Measurements from ENCODE around the gene RNF212B. TPM values are rescaled to one million over a fixed set of nuclear protein-coding genes. Genes with fewer than 3 reads are reported as not detected.
A peak's percentile ranks its signal among the peaks of the same experiment; 100 is the strongest.

The RNF212B gene
- total RNA-seq, 1 experiment from 2014 or later = not detected

DNA sequence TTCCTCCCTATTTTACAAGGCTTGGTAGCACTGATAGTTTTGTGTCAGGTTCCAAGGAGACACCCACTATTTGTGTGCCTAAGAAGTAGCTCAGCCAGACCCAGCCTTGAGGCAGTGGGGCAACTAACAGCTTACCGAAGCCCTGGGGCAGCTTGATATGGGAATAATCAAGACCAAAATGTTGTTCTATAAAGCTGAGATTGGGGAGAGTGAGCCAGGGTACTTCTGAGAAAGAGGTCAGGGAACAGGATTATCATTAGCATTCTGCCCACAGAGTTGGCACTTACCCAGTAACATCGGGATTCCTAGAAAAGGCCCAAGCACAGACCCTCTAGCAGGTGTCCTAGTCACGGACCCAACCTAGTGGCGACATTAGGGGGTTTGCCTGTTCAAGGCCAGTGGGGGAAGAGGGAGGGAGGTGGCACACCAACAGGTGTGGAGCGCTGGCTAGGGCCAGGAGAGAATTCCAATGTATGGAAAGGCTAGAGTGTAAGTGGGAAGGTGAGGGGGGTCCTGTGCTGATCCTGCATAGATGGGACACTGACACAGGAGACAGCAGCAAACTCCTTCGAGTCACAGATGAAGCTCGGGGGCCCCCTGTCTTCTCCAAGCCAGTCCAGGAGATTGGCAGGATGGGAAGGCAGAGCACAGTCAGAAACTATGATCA is 60.0 kb downstream of the RNF212B start:
- ChIA-PET POLR2A (ENCODE audit: unreplicated experiment) (no interaction called here), CTCF (interaction anchor here (0.8 kb wide), 1 partner anchor 28 kb away, joined by 3 read pairs; no protein-coding TSS in a partner anchor)
- Histone ChIP-seq H3K4me1 (replicated peaks; ENCODE audit: insufficient read depth) (peaks cover 8% of the 10 kb centered on the region), H3K4me3 (no peak overlapping the region), H3K27ac (no peak overlapping the region), H3K9me2 (ENCODE audit: insufficient read depth) (no peaks in the 10 kb centered on the region), H3K9me3 (ENCODE audit: insufficient read depth, low read depth) (no peaks in the 10 kb centered on the region), H3K79me2 (ENCODE audit: low read depth) (0 out of 2 replicates have a peak, but pooled peaks cover 8% of the 10 kb centered on the region), H4K20me1 (ENCODE audit: insufficient read depth) (no peaks in the 10 kb centered on the region), H3F3A (ENCODE audit: insufficient read depth, low read depth) (peaks cover 6% of the 10 kb centered on the region; the same call in 1 of the 2 replicates), H3K27me3 (ENCODE audit: insufficient read depth, low read depth) (no peaks in the 10 kb centered on the region), H3K36me3 (ENCODE audit: low read depth) (no peaks in the 10 kb centered on the region), H2AFZ (no peak overlapping the region), H3K4me2 (no peak overlapping the region)
- intact Hi-C loops (cut with micrococcal nuclease; ENCODE audit: unreplicated experiment) = loop anchor here (5.0 kb wide), 1 partner anchor 110 kb away; no protein-coding TSS in a partner anchor
- no TSS peak for BruUV-seq (replicated peaks)
- no peak for DNase-seq
- TF ChIP-seq, protein P1, sequence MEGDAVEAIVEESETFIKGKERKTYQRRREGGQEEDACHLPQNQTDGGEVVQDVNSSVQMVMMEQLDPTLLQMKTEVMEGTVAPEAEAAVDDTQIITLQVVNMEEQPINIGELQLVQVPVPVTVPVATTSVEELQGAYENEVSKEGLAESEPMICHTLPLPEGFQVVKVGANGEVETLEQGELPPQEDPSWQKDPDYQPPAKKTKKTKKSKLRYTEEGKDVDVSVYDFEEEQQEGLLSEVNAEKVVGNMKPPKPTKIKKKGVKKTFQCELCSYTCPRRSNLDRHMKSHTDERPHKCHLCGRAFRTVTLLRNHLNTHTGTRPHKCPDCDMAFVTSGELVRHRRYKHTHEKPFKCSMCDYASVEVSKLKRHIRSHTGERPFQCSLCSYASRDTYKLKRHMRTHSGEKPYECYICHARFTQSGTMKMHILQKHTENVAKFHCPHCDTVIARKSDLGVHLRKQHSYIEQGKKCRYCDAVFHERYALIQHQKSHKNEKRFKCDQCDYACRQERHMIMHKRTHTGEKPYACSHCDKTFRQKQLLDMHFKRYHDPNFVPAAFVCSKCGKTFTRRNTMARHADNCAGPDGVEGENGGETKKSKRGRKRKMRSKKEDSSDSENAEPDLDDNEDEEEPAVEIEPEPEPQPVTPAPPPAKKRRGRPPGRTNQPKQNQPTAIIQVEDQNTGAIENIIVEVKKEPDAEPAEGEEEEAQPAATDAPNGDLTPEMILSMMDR (conservative IDR thresholded peaks at IDR 0.05) = no peak
- TF ChIP-seq EZH2 (IDR thresholded peaks at IDR 0.05; ENCODE audit: low read depth) = no peak

DNA sequence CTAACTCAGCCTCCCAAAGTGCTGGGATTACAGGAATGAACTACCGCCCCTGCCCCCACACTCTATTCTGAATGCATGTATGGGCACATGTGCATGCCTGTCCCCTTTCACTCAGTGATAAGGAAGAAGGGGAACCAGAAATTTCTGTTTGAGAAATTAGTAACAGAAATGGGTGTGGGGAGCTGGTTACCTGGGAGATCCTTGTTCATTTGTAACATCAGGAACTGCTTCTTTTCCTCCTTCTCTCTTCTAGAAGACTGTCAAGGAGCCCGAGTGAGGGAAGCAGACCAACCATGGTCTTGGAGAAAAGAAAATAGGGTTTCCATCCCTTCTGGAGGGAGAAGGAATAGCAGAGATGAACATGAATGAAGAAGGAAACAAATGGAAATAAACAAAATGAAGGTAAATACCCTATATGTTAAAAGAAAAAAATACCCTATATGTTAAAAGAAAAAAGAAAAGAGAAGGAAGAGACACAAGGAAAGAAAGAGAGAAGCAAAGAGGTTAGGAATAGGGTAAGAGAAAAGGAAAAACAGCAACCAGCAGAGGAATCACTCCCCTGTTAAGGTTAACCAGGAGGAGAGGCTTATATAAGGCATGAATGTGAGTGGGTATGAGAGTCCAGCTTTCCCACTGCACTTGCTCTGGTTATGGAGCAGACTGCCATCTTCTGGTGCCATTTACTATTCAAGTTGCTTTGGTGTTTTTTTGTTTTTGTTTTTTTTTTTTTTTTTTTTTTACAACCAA is 61.6 kb downstream of the RNF212B start:
- DNase-seq = peak in 1 of 2 experiments; percentile 52
- Histone ChIP-seq H3K4me2 (0 out of 2 replicates have a peak overlapping the region, but pooled peaks have one; percentile 79), H3K9me2 (ENCODE audit: insufficient read depth) (no peaks in the 10 kb centered on the region), H3K27ac (no peak overlapping the region), H2AFZ (no peak overlapping the region), H4K20me1 (ENCODE audit: insufficient read depth) (no peaks in the 10 kb centered on the region), H3K4me1 (replicated peaks; ENCODE audit: insufficient read depth) (peaks cover 8% of the 10 kb centered on the region), H3K27me3 (ENCODE audit: insufficient read depth, low read depth) (no peaks in the 10 kb centered on the region), H3F3A (ENCODE audit: insufficient read depth, low read depth) (peaks cover 6% of the 10 kb centered on the region; the same call in 1 of the 2 replicates), H3K36me3 (ENCODE audit: low read depth) (no peaks in the 10 kb centered on the region), H3K4me3 (no peak overlapping the region), H3K9me3 (ENCODE audit: insufficient read depth, low read depth) (no peaks in the 10 kb centered on the region), H3K79me2 (ENCODE audit: low read depth) (0 out of 2 replicates have a peak, but pooled peaks cover 8% of the 10 kb centered on the region)
- intact Hi-C loops (cut with micrococcal nuclease; ENCODE audit: unreplicated experiment) = loop anchor here (1.0 to 5.0 kb wide), 3 partner anchors 34 to 179 kb away; no protein-coding TSS in a partner anchor
- no TSS peak for BruUV-seq (replicated peaks)
- TF ChIP-seq, protein P1 (conservative IDR thresholded peaks at IDR 0.05) = peak; percentile 44
- TF ChIP-seq EZH2 (IDR thresholded peaks at IDR 0.05; ENCODE audit: low read depth) = no peak
- ChIA-PET POLR2A (ENCODE audit: unreplicated experiment) (no interaction called here), CTCF (interaction anchor here (0.7 kb wide), 1 partner anchor 204 kb away, joined by 16 read pairs; the partner anchor contains the start of gene C14orf119)

DNA sequence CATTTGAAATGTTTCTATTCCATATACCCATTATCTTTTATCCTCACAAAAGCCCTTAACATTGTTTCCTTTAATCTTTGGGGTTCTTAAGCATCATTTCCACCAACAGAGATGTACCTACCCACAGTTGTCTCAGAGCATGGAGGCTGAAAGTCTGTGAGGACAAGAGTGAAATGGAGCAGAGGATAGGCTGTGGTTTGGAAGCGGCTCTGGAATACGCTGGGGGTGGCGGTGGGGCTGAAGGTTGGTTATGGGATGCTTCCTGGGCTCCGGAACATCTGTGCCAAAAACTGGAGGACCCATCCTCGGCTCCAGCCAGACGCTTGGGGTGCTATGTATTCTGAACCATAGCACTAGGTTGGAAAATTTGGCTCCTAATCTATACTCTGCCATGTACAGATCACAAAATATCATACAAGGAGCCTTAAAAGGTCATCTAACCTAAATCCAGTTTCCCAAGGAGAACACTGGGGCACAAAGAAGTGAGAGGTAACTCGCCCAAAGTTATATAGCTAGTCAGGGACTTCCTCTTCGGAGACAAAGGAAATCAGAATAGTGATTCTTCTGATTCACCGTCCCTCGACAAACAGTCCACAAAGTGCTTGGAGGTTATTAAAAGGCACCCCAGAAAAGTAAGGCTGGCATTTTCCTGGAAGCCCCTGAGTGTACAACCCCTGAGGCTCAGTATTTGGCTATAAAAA is 62.4 kb downstream of the RNF212B start:
- no peaks in the 10 kb centered on the region for H3K36me3 ChIP-seq (ENCODE audit: low read depth)
- ChIA-PET CTCF (interaction anchor here (0.6 to 1.1 kb wide), 5 partner anchors 22 to 205 kb away, joined by 3 to 16 read pairs (median 6); partner anchors contain the start of gene C14orf119), POLR2A (ENCODE audit: unreplicated experiment) (interaction anchor here (0.6 kb wide), 2 partner anchors 46 to 294 kb away, joined by 4 to 5 read pairs; no protein-coding TSS in a partner anchor)
- H3K4me1 ChIP-seq (replicated peaks; ENCODE audit: insufficient read depth) = peaks cover 8% of the 10 kb centered on the region
- 0 out of 2 replicates have a peak, but pooled peaks cover 8% of the 10 kb centered on the region for H3K79me2 ChIP-seq (ENCODE audit: low read depth)
- H3K9me2 ChIP-seq (ENCODE audit: insufficient read depth) = no peaks in the 10 kb centered on the region
- peak overlapping the region; percentile 67 for H3K4me3 ChIP-seq
- no TSS peak for BruUV-seq (replicated peaks)
- DNase-seq = no peak
- intact Hi-C loops (cut with micrococcal nuclease; ENCODE audit: unreplicated experiment) = loop anchor here (1.0 to 10.0 kb wide), 4 partner anchors 35 to 225 kb away; no protein-coding TSS in a partner anchor
- peak overlapping the region; percentile 20; the same call in 1 of the 2 replicates for H3K27ac ChIP-seq
- H3F3A ChIP-seq (ENCODE audit: insufficient read depth, low read depth) = peaks cover 6% of the 10 kb centered on the region; the same call in 1 of the 2 replicates
- no peaks in the 10 kb centered on the region for H3K27me3 ChIP-seq (ENCODE audit: insufficient read depth, low read depth)
- H3K9me3 ChIP-seq (ENCODE audit: insufficient read depth, low read depth) = no peaks in the 10 kb centered on the region
- no peaks in the 10 kb centered on the region for H4K20me1 ChIP-seq (ENCODE audit: insufficient read depth)
- no peak overlapping the region; the same call in 1 of the 2 replicates for H2AFZ ChIP-seq
- peak overlapping the region; percentile 79 for H3K4me2 ChIP-seq
- TF ChIP-seq, protein P1 (conservative IDR thresholded peaks at IDR 0.05) = 0 out of 2 replicates have a peak, but pooled peaks have one; percentile 10
- no peak for TF ChIP-seq EZH2 (IDR thresholded peaks at IDR 0.05; ENCODE audit: low read depth)

All from PC-9 (cell line).